D721Med (cell line): ENCODE measurements around the gene PNPLA7.

Experiments used
- DNase-seq: peaks from one replicate; pipeline ENCODE4 v3.0.0; 2011; ENCODE audit warnings: low spot score; ENCODE audit not compliant: insufficient read length
- FAIRE-seq: peaks from 2 replicates; lab custom pipeline; 2011; peaks lifted over from hg19 to GRCh38; lab: Jason Lieb, UNC
- CTCF ChIP-seq: IDR thresholded peaks from 2 replicates; pipeline ENCODE4 v1.5.1; 2012; ENCODE audit warnings: mild to moderate bottlenecking, control low read depth; ENCODE audit not compliant: insufficient read depth; ENCODE audit errors: missing control alignments

The PNPLA7 gene

GRCh38 chr9:137459152-137459600 lies 91.0 kb downstream of the PNPLA7 start, which contains the start of gene NSMF:
Gene NSMF, minus strand, starts transcription at chr9:137459334. Its CDS starts 232 bp downstream, at chr9:137459102.
- FAIRE-seq, result no peak
- DNase-seq, result peak; percentile 100
- TF ChIP-seq CTCF, result no peak

GRCh38 chr9:137458194-137459151 lies 91.7 kb downstream of the PNPLA7 start:
- DNase-seq, result no peak
- no peak for TF ChIP-seq CTCF
- no peak for FAIRE-seq

- FAIRE-seq (no peak), DNase-seq (no peak)
- no peak for TF ChIP-seq CTCF
These were observed 92.6 kb downstream of the PNPLA7 start for GRCh38 chr9:137457406-137458193.

- TF ChIP-seq CTCF, result no peak
- no peak for DNase-seq
- no peak for FAIRE-seq
These were observed 93.3 kb downstream of the PNPLA7 start for GRCh38 chr9:137456864-137457405.

GRCh38 chr9:137456061-137456863 lies 93.9 kb downstream of the PNPLA7 start:
- TF ChIP-seq CTCF, result no peak
- FAIRE-seq, result no peak
- no peak for DNase-seq

GRCh38 chr9:137455359-137455991 lies 94.7 kb downstream of the PNPLA7 start:
- DNase-seq (no peak), FAIRE-seq (no peak)

More at GRCh38 chr9:137455359-137455991, 94.7 kb downstream of the PNPLA7 start:
- no peak for TF ChIP-seq CTCF
